GM13976 (cell line): Measurements from ENCODE around the gene MTARC2.

Experiments used
- DNase-seq: peaks from one replicate; pipeline ENCODE4 v3.0.0; 2012; ENCODE audit warnings: low spot score
- in situ Hi-C: fragments of 300-500 bp; cut with MboI; formaldehyde crosslinking; loops from one replicate; pipeline ENCODE4 v1.12.0; 2022; ENCODE audit warnings: low sequenced_read_pairs, mixed read lengths, inconsistent platforms; ENCODE audit not compliant: unreplicated experiment
- TF ChIP-seq, protein P1 (sequence below): IDR thresholded peaks from 2 replicates; pipeline ENCODE4 v1.5.1; 2012; ENCODE audit warnings: borderline replicate concordance, mild to moderate bottlenecking; ENCODE audit not compliant: insufficient read depth; ENCODE audit errors: extremely low read depth, missing control alignments, control extremely low read depth

The MTARC2 gene

GRCh38 chr1:220742520-220742919 lies 5.6 kb upstream of the MTARC2 start:
- TF ChIP-seq, protein P1, sequence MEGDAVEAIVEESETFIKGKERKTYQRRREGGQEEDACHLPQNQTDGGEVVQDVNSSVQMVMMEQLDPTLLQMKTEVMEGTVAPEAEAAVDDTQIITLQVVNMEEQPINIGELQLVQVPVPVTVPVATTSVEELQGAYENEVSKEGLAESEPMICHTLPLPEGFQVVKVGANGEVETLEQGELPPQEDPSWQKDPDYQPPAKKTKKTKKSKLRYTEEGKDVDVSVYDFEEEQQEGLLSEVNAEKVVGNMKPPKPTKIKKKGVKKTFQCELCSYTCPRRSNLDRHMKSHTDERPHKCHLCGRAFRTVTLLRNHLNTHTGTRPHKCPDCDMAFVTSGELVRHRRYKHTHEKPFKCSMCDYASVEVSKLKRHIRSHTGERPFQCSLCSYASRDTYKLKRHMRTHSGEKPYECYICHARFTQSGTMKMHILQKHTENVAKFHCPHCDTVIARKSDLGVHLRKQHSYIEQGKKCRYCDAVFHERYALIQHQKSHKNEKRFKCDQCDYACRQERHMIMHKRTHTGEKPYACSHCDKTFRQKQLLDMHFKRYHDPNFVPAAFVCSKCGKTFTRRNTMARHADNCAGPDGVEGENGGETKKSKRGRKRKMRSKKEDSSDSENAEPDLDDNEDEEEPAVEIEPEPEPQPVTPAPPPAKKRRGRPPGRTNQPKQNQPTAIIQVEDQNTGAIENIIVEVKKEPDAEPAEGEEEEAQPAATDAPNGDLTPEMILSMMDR = no peak
- in situ Hi-C loops = no loop called here
- no peak for DNase-seq

GRCh38 chr1:220746851-220747250 lies 1.3 kb upstream of the MTARC2 start:
- TF ChIP-seq, protein P1 = no peak
- in situ Hi-C loops = no loop called here
- no peak for DNase-seq

DNA sequence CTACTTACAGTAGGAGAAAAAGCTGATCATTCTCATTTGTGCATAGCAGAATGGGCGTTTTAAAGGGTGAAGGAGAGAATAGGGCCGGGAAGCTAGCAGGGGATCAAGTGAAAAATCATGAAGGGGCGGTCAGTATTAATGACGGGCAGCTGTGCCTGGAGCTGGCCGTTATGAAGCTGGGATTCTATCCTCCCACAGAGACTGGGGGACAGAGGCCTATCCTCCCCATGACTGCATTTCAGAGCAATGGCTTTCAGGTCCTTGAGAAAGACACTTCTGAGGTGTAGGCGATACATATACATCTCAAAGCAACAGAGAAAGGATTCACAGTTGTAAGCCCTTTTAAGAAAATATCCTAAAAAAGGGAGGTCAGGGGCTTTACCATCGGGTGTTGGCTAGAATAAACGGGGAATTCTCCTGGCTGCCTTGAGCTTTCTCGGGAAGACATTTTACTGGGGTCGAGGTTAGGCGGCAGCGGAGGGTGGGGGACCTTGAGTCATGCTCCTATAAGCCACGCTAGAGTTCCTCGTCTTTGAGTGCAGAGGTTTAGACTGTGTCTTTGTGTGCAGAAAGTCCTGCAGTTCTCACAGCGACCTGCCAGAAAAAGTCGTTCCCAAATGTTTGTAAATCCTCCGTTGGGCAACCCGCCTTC lies 559 bp upstream of the MTARC2 start:
- TF ChIP-seq, protein P1 = no peak
- DNase-seq = no peak
- in situ Hi-C loops = no loop called here

- in situ Hi-C loops = no loop called here
- TF ChIP-seq, protein P1 = no peak
- no peak for DNase-seq
These were observed 814 bp downstream of the MTARC2 start for GRCh38 chr1:220748936-220749335.

GRCh38 chr1:220750131-220750515 lies 2.0 kb downstream of the MTARC2 start:
- in situ Hi-C loops = no loop called here
- no peak for DNase-seq
- TF ChIP-seq, protein P1 = no peak

GRCh38 chr1:220751111-220751510 lies 3.0 kb downstream of the MTARC2 start:
- DNase-seq = no peak
- in situ Hi-C loops = no loop called here
- TF ChIP-seq, protein P1 = no peak

GRCh38 chr1:220754212-220754917 lies 6.2 kb downstream of the MTARC2 start:
- TF ChIP-seq, protein P1 = no peak
- in situ Hi-C loops = no loop called here
- DNase-seq = no peak
